Activated CD4-positive, alpha-beta memory T cell treated with anti-CD3 and anti-CD28 coated beads, Interleukin-2, amount 10 ng/mL, durations not matched to agents 7 days and 5 days (primary cell): Measurements from ENCODE around the gene STK32B. TPM values are rescaled to one million over a fixed set of nuclear protein-coding genes. Genes with fewer than 3 reads are reported as not detected.

Experiments
- CTCF ChIA-PET: fragments of 350-600 bp; sonication (Branson Sonifier 250); formaldehyde crosslinking; loops from one replicate; lab custom pipeline; 2021; ENCODE audit warnings: antibody characterized with exemption, inconsistent platforms; lab: Charles Lee
- POLR2A ChIA-PET: fragments of 350-600 bp; sonication (Branson Sonifier 250); formaldehyde crosslinking; loops from one replicate; lab custom pipeline; 2021; ENCODE audit warnings: antibody characterized with exemption; lab: Charles Lee
- DNase-seq: peaks from one replicate; pipeline ENCODE4 v3.0.0-alpha.2; 2020
- H3K27ac Mint-ChIP-seq: one replicate; pipeline ENCODE4 v1.8.0; 2021; ENCODE audit warnings: mild to moderate bottlenecking, mixed read lengths
- H3K27me3 Mint-ChIP-seq: one replicate; pipeline ENCODE4 v1.8.0; 2021; ENCODE audit warnings: mixed read lengths
- H3K36me3 Mint-ChIP-seq: one replicate; pipeline ENCODE4 v1.8.0; 2021; ENCODE audit warnings: low read depth, mixed read lengths
- H3K4me1 Mint-ChIP-seq: one replicate; pipeline ENCODE4 v1.8.0; 2021; ENCODE audit warnings: mixed read lengths
- H3K4me3 Mint-ChIP-seq: one replicate; pipeline ENCODE4 v1.8.0; 2021; ENCODE audit warnings: mild to moderate bottlenecking, mixed read lengths
- H3K9me3 Mint-ChIP-seq: one replicate; pipeline ENCODE4 v1.8.0; 2021; ENCODE audit warnings: mixed read lengths
- total RNA-seq, 2 experiments: library from RNA; stranded (reverse); gene quantifications; one replicate each; pipeline ENCODE4 v1.2.3, GENCODE V29; 2021

Gene STK32B
- total RNA-seq, 2 experiments from 2014 or later, result not detected

- Mint-ChIP-seq H3K27me3 (no peaks in the 10 kb centered on the region), H3K36me3 (no peaks in the 10 kb centered on the region), H3K4me3 (no peak overlapping the region), H3K27ac (no peak overlapping the region), H3K4me1 (no peaks in the 10 kb centered on the region), H3K9me3 (peaks cover 2% of the 10 kb centered on the region)
- ChIA-PET POLR2A (no interaction called here), CTCF (no interaction called here)
- no peak for DNase-seq
These were observed 426.3 kb downstream of the STK32B start for GRCh38 chr4:5477613-5478012.

DNA sequence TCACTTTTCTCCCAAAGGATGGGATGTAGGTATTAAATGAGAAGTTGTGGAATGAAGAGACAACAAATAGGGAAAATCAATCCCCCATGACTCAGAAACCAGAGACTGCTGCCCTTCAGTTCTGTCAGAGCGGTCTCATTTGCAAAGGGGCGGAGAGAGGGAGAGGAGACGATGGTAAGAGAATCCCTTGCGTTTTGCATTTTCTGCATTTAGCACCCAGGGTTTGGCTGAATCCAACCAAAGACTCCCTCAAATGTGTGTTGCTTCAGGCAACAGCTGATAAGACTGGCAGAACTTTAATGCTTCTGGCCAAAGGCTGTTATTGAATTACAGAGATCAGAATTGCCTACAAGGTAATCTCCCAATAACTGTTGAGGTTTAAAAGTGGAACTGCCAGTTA is 426.9 kb downstream of the STK32B start:
- POLR2A ChIA-PET, result no interaction called here
- no peaks in the 10 kb centered on the region for H3K4me1 Mint-ChIP-seq
- no peaks in the 10 kb centered on the region for H3K36me3 Mint-ChIP-seq
- CTCF ChIA-PET, result no interaction called here
- DNase-seq, result no peak
- H3K27ac Mint-ChIP-seq, result no peak overlapping the region
- H3K9me3 Mint-ChIP-seq, result peaks cover 2% of the 10 kb centered on the region
- H3K4me3 Mint-ChIP-seq, result no peak overlapping the region
- no peaks in the 10 kb centered on the region for H3K27me3 Mint-ChIP-seq

DNA sequence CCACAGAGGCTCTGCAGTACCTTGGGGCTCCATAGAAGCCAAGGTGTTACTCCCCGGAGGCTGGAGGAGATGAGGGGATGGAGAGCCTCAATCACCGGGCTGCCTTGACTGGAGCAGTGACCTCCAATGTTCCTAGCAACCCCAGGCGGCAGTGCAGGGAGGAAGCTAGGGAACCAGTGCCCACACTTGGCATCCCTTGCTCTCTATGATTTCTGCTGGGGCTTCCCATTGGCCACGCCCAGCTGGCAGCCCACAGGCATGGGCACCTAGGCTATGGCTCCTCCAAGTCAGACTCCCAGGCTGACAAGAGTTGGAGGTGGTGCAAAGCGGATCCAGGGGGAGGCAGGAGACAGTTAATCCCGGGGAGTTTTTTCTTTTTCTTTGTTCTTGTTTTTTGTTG is 427.4 kb downstream of the STK32B start:
- Mint-ChIP-seq H3K36me3 (no peaks in the 10 kb centered on the region), H3K9me3 (peaks cover 2% of the 10 kb centered on the region), H3K4me1 (no peaks in the 10 kb centered on the region), H3K27me3 (no peaks in the 10 kb centered on the region), H3K27ac (no peak overlapping the region), H3K4me3 (no peak overlapping the region)
- no peak for DNase-seq
- ChIA-PET CTCF (no interaction called here), POLR2A (no interaction called here)

- ChIA-PET CTCF (no interaction called here), POLR2A (no interaction called here)
- no peak for DNase-seq
- Mint-ChIP-seq H3K27me3 (no peaks in the 10 kb centered on the region), H3K36me3 (no peaks in the 10 kb centered on the region), H3K27ac (no peak overlapping the region), H3K9me3 (peaks cover 2% of the 10 kb centered on the region), H3K4me3 (no peak overlapping the region), H3K4me1 (no peaks in the 10 kb centered on the region)
These were observed 428.3 kb downstream of the STK32B start for GRCh38 chr4:5479518-5480060.

DNA sequence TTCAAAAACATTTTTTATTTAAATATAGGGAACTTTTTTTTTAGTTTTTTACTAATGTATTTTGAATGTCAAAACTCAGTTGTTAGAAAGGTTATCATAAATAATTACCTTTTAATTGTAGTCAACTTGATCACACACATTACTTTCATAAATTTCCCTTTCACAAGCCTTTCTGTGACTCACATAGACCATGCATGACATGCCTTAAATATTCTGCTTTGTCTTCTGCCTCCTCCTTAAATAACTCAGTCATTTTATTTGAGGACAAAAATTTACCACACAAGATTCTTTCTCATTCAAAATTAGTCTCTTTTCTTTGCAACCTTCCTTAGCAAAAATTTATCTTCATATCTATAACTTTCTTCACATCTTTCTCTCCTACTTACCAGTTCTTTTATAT is 437.1 kb downstream of the STK32B start:
- ChIA-PET CTCF (no interaction called here), POLR2A (no interaction called here)
- Mint-ChIP-seq H3K27ac (no peak overlapping the region), H3K9me3 (peaks cover 7% of the 10 kb centered on the region), H3K4me3 (no peak overlapping the region), H3K4me1 (no peaks in the 10 kb centered on the region), H3K36me3 (no peaks in the 10 kb centered on the region), H3K27me3 (no peaks in the 10 kb centered on the region)
- no peak for DNase-seq

DNA sequence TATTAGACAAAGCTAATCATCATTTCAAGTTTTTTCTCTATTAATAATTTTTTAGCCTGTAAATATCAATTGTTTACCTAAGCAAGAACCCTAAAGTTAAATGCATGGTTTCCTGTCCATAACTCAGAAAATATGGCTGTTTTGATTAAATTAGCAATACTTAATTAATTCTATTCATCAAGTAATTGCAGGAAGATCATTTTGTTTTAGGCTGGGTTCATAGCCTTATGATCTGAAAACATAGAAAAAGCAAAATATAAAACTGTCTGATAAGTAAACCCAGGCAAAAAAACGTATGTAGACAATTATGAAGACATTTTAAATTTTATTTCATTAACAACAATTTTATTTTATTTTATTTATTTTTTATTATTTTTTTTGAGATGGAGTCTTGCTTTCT is 438.0 kb downstream of the STK32B start:
- no peak overlapping the region for H3K4me3 Mint-ChIP-seq
- ChIA-PET POLR2A (no interaction called here), CTCF (no interaction called here)
- H3K27ac Mint-ChIP-seq, result no peak overlapping the region
- H3K27me3 Mint-ChIP-seq, result no peaks in the 10 kb centered on the region
- DNase-seq, result no peak
- H3K4me1 Mint-ChIP-seq, result no peaks in the 10 kb centered on the region
- H3K9me3 Mint-ChIP-seq, result peaks cover 7% of the 10 kb centered on the region
- H3K36me3 Mint-ChIP-seq, result no peaks in the 10 kb centered on the region

GRCh38 chr4:5497489-5497888 is 446.2 kb downstream of the STK32B start:
- ChIA-PET POLR2A (no interaction called here), CTCF (no interaction called here)
- peaks cover 11% of the 10 kb centered on the region for H3K9me3 Mint-ChIP-seq
- DNase-seq, result no peak
- H3K4me1 Mint-ChIP-seq, result no peaks in the 10 kb centered on the region
- H3K27me3 Mint-ChIP-seq, result no peaks in the 10 kb centered on the region
- H3K27ac Mint-ChIP-seq, result no peak overlapping the region
- no peaks in the 10 kb centered on the region for H3K36me3 Mint-ChIP-seq
- H3K4me3 Mint-ChIP-seq, result no peak overlapping the region

GRCh38 chr4:5500165-5500564 is 448.9 kb downstream of the STK32B start:
- POLR2A ChIA-PET, result no interaction called here
- Mint-ChIP-seq H3K9me3 (peaks cover 10% of the 10 kb centered on the region), H3K4me3 (no peak overlapping the region), H3K27me3 (no peaks in the 10 kb centered on the region), H3K27ac (no peak overlapping the region), H3K4me1 (no peaks in the 10 kb centered on the region), H3K36me3 (no peaks in the 10 kb centered on the region)
- CTCF ChIA-PET, result no interaction called here
- no peak for DNase-seq

DNA sequence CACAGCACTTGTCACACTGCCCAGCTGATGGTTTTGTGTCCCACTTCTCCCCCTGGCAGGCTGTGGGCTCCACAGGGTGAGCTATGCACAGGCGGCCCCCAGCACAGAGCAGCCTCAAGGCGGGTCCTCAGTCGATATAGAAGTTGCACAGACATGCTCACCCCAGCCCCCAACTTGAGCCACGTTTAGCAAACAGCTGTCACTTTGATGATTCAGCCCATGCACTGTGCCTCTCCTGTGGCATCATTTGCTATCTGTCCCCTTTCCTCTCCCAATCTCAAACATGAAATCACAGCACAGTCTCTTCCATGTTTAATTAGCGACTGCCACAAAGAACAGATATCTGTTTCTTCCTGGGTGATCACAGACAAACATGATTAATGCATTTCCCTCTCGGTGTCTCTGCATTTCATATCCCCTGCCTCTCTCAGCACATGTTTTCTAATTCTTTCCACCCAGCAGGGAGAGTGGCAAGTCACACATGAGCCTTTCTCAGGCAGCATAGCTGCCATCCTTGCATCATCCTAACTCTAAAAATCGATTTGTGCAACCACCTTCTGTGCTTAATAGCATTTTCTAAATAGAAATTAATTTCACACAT is 452.2 kb downstream of the STK32B start:
- DNase-seq, result no peak
- Mint-ChIP-seq H3K4me1 (no peaks in the 10 kb centered on the region), H3K36me3 (no peaks in the 10 kb centered on the region), H3K4me3 (no peak overlapping the region), H3K27ac (no peak overlapping the region), H3K9me3 (peaks cover 10% of the 10 kb centered on the region), H3K27me3 (no peaks in the 10 kb centered on the region)
- ChIA-PET CTCF (no interaction called here), POLR2A (no interaction called here)

DNA sequence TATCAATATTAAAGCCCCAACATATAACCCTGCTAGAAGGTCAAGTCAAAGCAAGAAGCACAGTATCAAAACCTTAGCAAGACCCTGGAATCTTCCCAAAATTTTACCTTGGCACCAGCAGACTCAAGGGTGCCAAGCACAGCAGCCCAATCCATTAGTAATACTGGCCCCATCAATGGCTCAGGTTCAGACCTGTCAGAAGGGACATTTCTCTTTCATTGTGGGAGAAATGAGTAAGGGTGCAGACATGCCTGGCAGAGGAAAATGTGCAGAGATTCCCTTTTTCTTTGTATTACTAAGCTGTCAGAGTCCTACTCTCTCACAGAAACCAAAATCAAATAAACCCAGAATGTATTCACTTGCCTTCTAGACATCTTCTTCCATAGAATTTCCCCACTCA is 453.2 kb downstream of the STK32B start:
- H3K4me3 Mint-ChIP-seq, result no peak overlapping the region
- peaks cover 10% of the 10 kb centered on the region for H3K9me3 Mint-ChIP-seq
- no peaks in the 10 kb centered on the region for H3K27me3 Mint-ChIP-seq
- H3K4me1 Mint-ChIP-seq, result no peaks in the 10 kb centered on the region
- ChIA-PET POLR2A (no interaction called here), CTCF (no interaction called here)
- H3K36me3 Mint-ChIP-seq, result no peaks in the 10 kb centered on the region
- no peak for DNase-seq
- no peak overlapping the region for H3K27ac Mint-ChIP-seq

GRCh38 chr4:5510504-5510903 is 459.2 kb downstream of the STK32B start:
- POLR2A ChIA-PET, result no interaction called here
- Mint-ChIP-seq H3K4me1 (no peaks in the 10 kb centered on the region), H3K36me3 (no peaks in the 10 kb centered on the region), H3K27me3 (no peaks in the 10 kb centered on the region), H3K4me3 (no peak overlapping the region), H3K27ac (no peak overlapping the region), H3K9me3 (no peaks in the 10 kb centered on the region)
- CTCF ChIA-PET, result no interaction called here
- DNase-seq, result no peak

DNA sequence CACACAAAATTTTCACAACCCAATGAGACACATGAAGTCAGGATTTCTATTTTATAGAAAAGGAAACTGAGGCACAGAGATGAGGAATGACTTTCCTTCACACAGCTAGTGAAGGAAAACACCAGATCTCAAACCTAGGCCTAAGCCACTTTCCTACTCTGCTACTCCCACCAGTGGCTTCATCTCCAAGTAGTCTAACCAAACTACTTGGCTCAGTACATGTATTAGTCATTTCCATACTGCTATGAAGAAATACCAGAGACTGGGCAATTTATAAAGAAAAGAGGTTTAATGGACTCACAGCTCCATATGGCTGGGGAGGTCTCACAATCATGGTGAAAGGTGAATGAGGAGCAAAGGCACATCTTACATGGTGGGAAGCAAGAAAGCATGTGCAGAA is 460.5 kb downstream of the STK32B start:
- ChIA-PET CTCF (no interaction called here), POLR2A (no interaction called here)
- no peak for DNase-seq
- Mint-ChIP-seq H3K36me3 (no peaks in the 10 kb centered on the region), H3K27me3 (no peaks in the 10 kb centered on the region), H3K4me1 (no peaks in the 10 kb centered on the region), H3K27ac (no peak overlapping the region), H3K4me3 (no peak overlapping the region), H3K9me3 (no peaks in the 10 kb centered on the region)

DNA sequence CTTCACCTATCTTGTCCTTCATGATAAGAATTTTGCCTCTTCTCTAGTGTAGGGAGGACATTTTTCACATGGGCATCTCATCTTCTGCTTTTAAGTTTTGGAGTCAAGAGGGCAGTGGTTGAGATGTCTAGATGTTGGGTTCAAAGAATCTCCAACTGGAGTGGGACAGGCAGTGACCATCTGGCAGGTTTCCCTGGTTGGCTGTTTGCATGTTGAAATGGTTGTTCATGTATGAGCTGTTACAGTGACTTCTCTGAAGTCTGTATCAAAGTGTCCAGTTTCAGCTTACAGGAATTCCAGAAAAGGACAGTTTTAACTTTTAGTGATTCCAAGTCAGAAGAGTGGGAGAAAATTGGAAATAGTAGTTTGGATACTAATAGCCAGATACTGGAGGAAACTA is 464.4 kb downstream of the STK32B start:
- CTCF ChIA-PET, result no interaction called here
- Mint-ChIP-seq H3K4me1 (no peaks in the 10 kb centered on the region), H3K4me3 (no peak overlapping the region), H3K9me3 (peaks cover 6% of the 10 kb centered on the region), H3K27me3 (no peaks in the 10 kb centered on the region), H3K27ac (no peak overlapping the region), H3K36me3 (no peaks in the 10 kb centered on the region)
- POLR2A ChIA-PET, result no interaction called here
- no peak for DNase-seq

GRCh38 chr4:5517372-5517771 is 466.1 kb downstream of the STK32B start:
- Mint-ChIP-seq H3K4me3 (no peak overlapping the region), H3K27me3 (no peaks in the 10 kb centered on the region), H3K27ac (no peak overlapping the region), H3K9me3 (peaks cover 6% of the 10 kb centered on the region), H3K4me1 (no peaks in the 10 kb centered on the region), H3K36me3 (no peaks in the 10 kb centered on the region)
- no peak for DNase-seq
- ChIA-PET POLR2A (no interaction called here), CTCF (no interaction called here)
